Measurements from ENCODE around the gene REXO4. TPM values are rescaled to one million over a fixed set of nuclear protein-coding genes. Genes with fewer than 3 reads are reported as not detected.

The REXO4 gene
- total RNA-seq, 1 donor from 2014 or later: 22.5 TPM

DNA sequence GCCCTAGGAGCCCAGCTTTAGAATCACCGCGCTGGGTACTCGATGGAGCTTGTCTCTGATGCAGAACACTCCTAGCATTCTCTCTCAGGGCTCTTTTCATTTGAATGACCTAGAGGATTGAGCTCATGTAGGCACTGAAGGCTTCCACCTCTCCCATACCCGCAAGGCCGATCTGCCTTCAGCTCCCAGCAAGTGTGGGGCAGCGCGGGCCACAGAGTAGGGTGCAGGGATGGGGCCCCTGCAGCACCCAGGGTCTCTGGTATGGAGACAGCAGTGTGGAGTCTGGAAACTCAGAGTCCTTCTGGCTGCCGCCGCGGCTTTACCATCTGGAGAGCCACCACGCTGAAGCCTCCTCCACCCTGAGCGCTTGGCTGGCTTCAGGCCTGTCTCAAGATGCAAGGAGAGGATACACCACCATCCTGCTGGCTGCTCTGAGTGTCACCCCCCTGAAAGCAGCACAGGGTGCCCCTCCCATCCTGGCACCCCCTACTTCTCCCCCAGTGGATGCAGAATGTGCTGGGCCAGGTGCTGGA is 28.7 kb downstream of the REXO4 start:
- Histone ChIP-seq H3K36me3 (ENCODE audit: insufficient read depth, low read length) (no peaks in the 10 kb centered on the region), H3K27me3 (ENCODE audit: insufficient read depth, low read length) (no peaks in the 10 kb centered on the region), H2AFZ (ENCODE audit: low read depth, low read length) (no peak overlapping the region), H3K9ac (ENCODE audit: low read length) (no peak overlapping the region), H3K79me2 (ENCODE audit: insufficient read depth, low read length) (no peaks in the 10 kb centered on the region), H3K9me3 (ENCODE audit: insufficient read depth, low read depth, low read length) (no peaks in the 10 kb centered on the region), H3K4me3 (ENCODE audit: insufficient read depth, low read depth, low read length) (no peak overlapping the region), H4K20me1 (ENCODE audit: insufficient read depth, low read length) (no peaks in the 10 kb centered on the region), H3K4me1 (ENCODE audit: insufficient read depth, low read length) (no peaks in the 10 kb centered on the region), H3K4me2 (ENCODE audit: low read length) (no peak overlapping the region), H3K27ac (ENCODE audit: low read depth, low read length) (no peak overlapping the region)
- peaks cover 34% of the 10 kb centered on the region for H3K27me3 Mint-ChIP-seq (ENCODE audit: low read depth, unreplicated experiment)
- no peaks in the 10 kb centered on the region for H3K36me3 Mint-ChIP-seq (ENCODE audit: low read depth, unreplicated experiment)
- no peak overlapping the region for H3K27ac Mint-ChIP-seq (ENCODE audit: unreplicated experiment)
- TF ChIP-seq CTCF (IDR thresholded peaks at IDR 0.05; ENCODE audit: insufficient read depth, low read depth, low read length): no peak
- no peak for TF ChIP-seq EZH2 (IDR thresholded peaks at IDR 0.05; ENCODE audit: insufficient read depth, low read length)
- no peaks in the 10 kb centered on the region for H3K4me1 Mint-ChIP-seq (ENCODE audit: low read depth, unreplicated experiment)
- no peak for DNase-seq (ENCODE audit: low read depth)
- H3K4me3 Mint-ChIP-seq (ENCODE audit: unreplicated experiment): no peak overlapping the region
- FAIRE-seq: no peak
- no peaks in the 10 kb centered on the region for H3K9me3 Mint-ChIP-seq (ENCODE audit: unreplicated experiment)

- H3K27ac Mint-ChIP-seq (ENCODE audit: unreplicated experiment): no peak overlapping the region
- FAIRE-seq: no peak
Observed at GRCh38 chr9:133387680-133388079, 30.1 kb downstream of the REXO4 start.

More at GRCh38 chr9:133387680-133388079, 30.1 kb downstream of the REXO4 start:
- H3K4me1 Mint-ChIP-seq (ENCODE audit: low read depth, unreplicated experiment): no peaks in the 10 kb centered on the region
- H2AFZ ChIP-seq (ENCODE audit: low read depth, low read length): no peak overlapping the region
- no peaks in the 10 kb centered on the region for H3K4me1 ChIP-seq (ENCODE audit: insufficient read depth, low read length)
- H3K79me2 ChIP-seq (ENCODE audit: insufficient read depth, low read length): no peaks in the 10 kb centered on the region
- no peak overlapping the region for H3K27ac ChIP-seq (ENCODE audit: low read depth, low read length)
- no peak overlapping the region for H3K4me3 Mint-ChIP-seq (ENCODE audit: unreplicated experiment)
- DNase-seq (ENCODE audit: low read depth): no peak
- H3K9me3 ChIP-seq (ENCODE audit: insufficient read depth, low read depth, low read length): peaks cover 5% of the 10 kb centered on the region
- H3K36me3 Mint-ChIP-seq (ENCODE audit: low read depth, unreplicated experiment): no peaks in the 10 kb centered on the region
- no peaks in the 10 kb centered on the region for H4K20me1 ChIP-seq (ENCODE audit: insufficient read depth, low read length)
- no peak overlapping the region for H3K9ac ChIP-seq (ENCODE audit: low read length)
- TF ChIP-seq CTCF (IDR thresholded peaks at IDR 0.05; ENCODE audit: insufficient read depth, low read depth, low read length): no peak
- TF ChIP-seq EZH2 (IDR thresholded peaks at IDR 0.05; ENCODE audit: insufficient read depth, low read length): no peak
- no peak overlapping the region for H3K4me2 ChIP-seq (ENCODE audit: low read length)
- no peak overlapping the region for H3K4me3 ChIP-seq (ENCODE audit: insufficient read depth, low read depth, low read length)
- no peaks in the 10 kb centered on the region for H3K9me3 Mint-ChIP-seq (ENCODE audit: unreplicated experiment)
- no peaks in the 10 kb centered on the region for H3K27me3 ChIP-seq (ENCODE audit: insufficient read depth, low read length)
- peaks cover 31% of the 10 kb centered on the region for H3K27me3 Mint-ChIP-seq (ENCODE audit: low read depth, unreplicated experiment)
- H3K36me3 ChIP-seq (ENCODE audit: insufficient read depth, low read length): no peaks in the 10 kb centered on the region

All from astrocyte (in vitro differentiated cells and primary cell).